GM19239 (cell line): ENCODE data around the gene COL18A1.

Source experiments
- DNase-seq: peaks from one replicate; pipeline ENCODE4 v3.0.0; 2011; ENCODE audit warnings: low spot score; ENCODE audit not compliant: insufficient read length
- FAIRE-seq: peaks from 2 replicates; lab custom pipeline; 2011; peaks lifted over from hg19 to GRCh38; lab: Jason Lieb, UNC

The COL18A1 gene

GRCh38 chr21:45509566-45510465 lies 104.9 kb downstream of the COL18A1 start:
- no peak for DNase-seq
- FAIRE-seq: no peak

- DNase-seq: no peak
- FAIRE-seq: no peak
Measured at GRCh38 chr21:45510466-45510955, 105.5 kb downstream of the COL18A1 start.

- no peak for DNase-seq
- no peak for FAIRE-seq
Measured at GRCh38 chr21:45511007-45511406, 106.0 kb downstream of the COL18A1 start.

- DNase-seq: no peak
- no peak for FAIRE-seq
Measured at GRCh38 chr21:45511661-45512431, 106.9 kb downstream of the COL18A1 start.

- FAIRE-seq (no peak), DNase-seq (no peak)
Measured at GRCh38 chr21:45512626-45513002, 107.6 kb downstream of the COL18A1 start.

- no peak for FAIRE-seq
- DNase-seq: no peak
Measured at GRCh38 chr21:45513003-45513717, 108.2 kb downstream of the COL18A1 start.

GRCh38 chr21:45513741-45514310 lies 108.9 kb downstream of the COL18A1 start:
- DNase-seq: no peak
- no peak for FAIRE-seq

- DNase-seq: no peak
- FAIRE-seq: no peak
Measured at GRCh38 chr21:45514311-45515021, 109.5 kb downstream of the COL18A1 start.

GRCh38 chr21:45515241-45516061 lies 110.5 kb downstream of the COL18A1 start:
- DNase-seq (no peak), FAIRE-seq (no peak)

GRCh38 chr21:45516071-45516670 lies 111.2 kb downstream of the COL18A1 start:
- no peak for FAIRE-seq
- no peak for DNase-seq

- no peak for FAIRE-seq
Measured at GRCh38 chr21:45516671-45517151, 111.7 kb downstream of the COL18A1 start.

GRCh38 chr21:45517249-45518065 lies 112.5 kb downstream of the COL18A1 start:
- DNase-seq (no peak), FAIRE-seq (no peak)

More at GRCh38 chr21:45516671-45517151, 111.7 kb downstream of the COL18A1 start:
- no peak for DNase-seq

GRCh38 chr21:45518742-45519141 lies 113.8 kb downstream of the COL18A1 start:
- no peak for DNase-seq
- FAIRE-seq: no peak

- no peak for FAIRE-seq
- no peak for DNase-seq
Measured at GRCh38 chr21:45519182-45519581, 114.2 kb downstream of the COL18A1 start.

GRCh38 chr21:45521241-45521640 lies 116.3 kb downstream of the COL18A1 start:
- DNase-seq (no peak), FAIRE-seq (no peak)

- FAIRE-seq (no peak), DNase-seq (no peak)
Measured at GRCh38 chr21:45522381-45522780, 117.4 kb downstream of the COL18A1 start.

GRCh38 chr21:45522986-45523385 lies 118.0 kb downstream of the COL18A1 start:
- no peak for DNase-seq
- FAIRE-seq: no peak
